SH-SY5Y (cell line): ENCODE results near the gene HRG.

Experiments used
- GATA2 ChIP-seq: IDR thresholded peaks from 2 replicates; pipeline ENCODE4 v1.6.1; 2011; ENCODE audit warnings: mild to moderate bottlenecking, low read depth, low read length
- GATA3 ChIP-seq: IDR thresholded peaks from 2 replicates; pipeline ENCODE4 v1.6.1; 2011; ENCODE audit warnings: low read depth, mild to moderate bottlenecking, low read length, moderate library complexity

Gene HRG

DNA sequence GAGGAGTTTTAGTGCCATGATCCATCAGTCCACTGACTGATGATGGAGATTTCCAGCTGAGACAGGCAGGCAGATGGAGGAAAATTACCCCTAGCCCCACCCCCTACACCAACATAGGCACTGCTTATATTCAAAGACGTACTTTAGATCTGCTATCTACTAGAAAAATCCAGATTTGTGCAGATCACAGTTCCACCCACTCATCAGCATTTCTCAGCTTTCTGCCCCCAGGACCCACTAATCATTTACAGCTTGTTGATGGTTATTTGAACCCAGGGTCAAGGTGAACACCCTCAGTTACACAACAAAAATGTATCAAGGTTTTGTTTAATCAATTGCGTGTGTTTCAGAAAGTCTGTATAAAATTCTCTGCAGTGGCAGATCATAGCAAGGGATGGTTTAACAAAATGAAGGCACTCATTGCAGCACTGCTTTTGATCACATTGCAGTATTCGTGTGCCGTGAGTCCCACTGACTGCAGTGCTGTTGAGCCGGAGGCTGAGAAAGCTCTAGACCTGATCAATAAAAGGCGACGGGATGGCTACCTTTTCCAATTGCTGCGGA is at the start of gene HRG:
Gene HRG, plus strand, starts transcription at position 390 of the 564 bp plus-strand sequence. Its CDS starts 18 bp downstream, at position 408.
- TF ChIP-seq GATA3 (no peak), GATA2 (no peak)

DNA sequence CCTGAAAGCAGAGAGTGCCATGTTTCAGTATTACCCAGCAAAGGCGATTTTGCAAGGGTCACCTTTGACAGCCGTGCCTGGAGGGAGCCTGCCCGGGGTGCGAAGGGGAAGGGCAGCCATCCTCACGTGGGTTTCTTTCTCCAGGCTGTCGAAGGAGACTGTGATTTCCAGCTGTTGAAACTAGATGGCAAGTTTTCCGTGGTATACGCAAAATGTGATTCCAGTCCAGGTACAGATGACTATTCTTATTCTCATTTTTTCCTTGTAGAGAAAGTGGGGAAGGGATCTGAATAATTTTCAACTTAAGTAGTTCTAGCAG is 49.6 kb upstream of the HRG start:
- TF ChIP-seq GATA3, result no peak
- no peak for TF ChIP-seq GATA2

GRCh38 chr3:186617036-186617946 is 48.5 kb upstream of the HRG start:
- TF ChIP-seq GATA3, result no peak
- no peak for TF ChIP-seq GATA2

DNA sequence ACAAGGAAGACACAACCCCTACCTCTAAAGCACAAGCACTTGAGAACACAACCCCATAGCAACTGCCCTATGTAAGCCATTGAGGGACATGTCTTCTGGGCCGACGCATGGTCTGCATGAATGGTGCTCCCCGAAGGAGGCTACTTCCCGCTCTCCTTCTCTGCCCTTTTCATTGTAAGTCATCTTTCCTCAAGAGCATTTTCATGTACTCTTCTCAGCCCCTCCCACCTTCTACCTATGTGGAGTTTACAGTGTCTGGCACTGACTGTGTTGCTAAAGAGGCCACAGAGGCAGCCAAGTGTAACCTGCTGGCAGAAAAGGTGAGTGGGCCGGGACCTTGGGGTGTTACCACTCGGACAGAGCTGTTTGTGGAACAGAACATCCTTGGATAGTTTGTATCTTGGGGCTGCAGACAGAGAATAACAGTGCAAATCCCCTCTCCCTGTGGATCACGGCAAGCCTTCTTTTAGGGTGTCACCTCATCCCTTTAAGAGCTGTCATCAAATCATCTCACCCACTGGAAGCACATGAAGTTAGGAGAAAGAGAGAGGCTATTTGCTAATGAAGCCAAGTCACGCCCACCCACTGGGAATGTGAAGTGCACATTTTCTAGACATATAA is 47.4 kb upstream of the HRG start:
- no peak for TF ChIP-seq GATA2
- no peak for TF ChIP-seq GATA3

DNA sequence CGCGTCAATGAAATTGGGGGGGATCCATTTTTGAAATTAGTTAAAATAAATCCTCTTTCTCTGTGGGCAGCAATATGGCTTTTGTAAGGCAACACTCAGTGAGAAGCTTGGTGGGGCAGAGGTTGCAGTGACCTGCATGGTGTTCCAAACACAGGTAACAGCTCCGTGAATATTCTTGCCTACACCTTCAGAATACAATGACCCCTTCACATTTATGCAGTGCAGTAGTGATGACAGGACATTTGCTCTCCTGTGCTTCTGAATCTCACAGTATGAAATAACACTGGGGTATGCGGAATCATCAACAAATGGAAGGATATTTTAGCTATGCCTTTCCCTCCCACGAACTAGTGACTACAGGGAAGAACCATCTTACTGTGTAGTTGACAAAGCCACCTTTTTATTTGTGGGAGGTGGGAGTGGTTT is 46.0 kb upstream of the HRG start:
- TF ChIP-seq GATA3 (no peak), GATA2 (no peak)

GRCh38 chr3:186620213-186621092 is 45.4 kb upstream of the HRG start:
- TF ChIP-seq GATA3 (no peak), GATA2 (no peak)

- TF ChIP-seq GATA3 (no peak), GATA2 (no peak)
Observed at GRCh38 chr3:186621894-186622650, 43.7 kb upstream of the HRG start.

DNA sequence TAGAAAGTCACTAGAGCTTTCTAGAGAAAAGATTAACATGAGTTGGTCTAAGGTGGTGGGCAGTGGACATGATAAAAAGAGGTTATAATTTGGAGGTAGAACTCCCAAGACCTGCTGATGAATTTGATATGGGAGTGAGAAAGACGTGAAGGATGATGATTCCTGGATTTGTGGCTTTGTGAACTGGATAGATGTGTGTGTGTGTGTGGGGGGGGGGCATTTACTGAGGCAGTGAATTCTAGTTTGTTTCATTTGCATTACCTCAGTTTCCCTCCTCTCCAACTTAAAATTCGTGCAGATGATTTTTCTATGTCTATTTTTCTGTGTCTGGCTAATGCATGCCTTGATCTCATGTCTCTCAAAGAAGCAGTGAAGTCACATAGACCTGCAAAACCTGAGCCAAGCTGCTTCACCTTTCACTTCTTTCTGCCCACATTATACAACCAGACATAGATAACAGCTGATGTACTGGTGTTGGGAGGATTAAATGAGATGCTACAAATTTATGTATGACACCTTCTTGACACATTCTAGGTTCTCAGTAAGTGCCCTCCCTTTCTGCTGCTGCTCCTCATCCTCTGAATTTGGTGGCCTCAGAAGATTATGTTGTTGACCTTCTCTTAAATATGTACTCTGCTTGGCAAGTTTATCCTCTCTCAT is 43.0 kb upstream of the HRG start:
- TF ChIP-seq GATA2, result no peak
- TF ChIP-seq GATA3, result no peak

- TF ChIP-seq GATA3 (no peak), GATA2 (no peak)
Observed at GRCh38 chr3:186624598-186624997, 41.2 kb upstream of the HRG start.

DNA sequence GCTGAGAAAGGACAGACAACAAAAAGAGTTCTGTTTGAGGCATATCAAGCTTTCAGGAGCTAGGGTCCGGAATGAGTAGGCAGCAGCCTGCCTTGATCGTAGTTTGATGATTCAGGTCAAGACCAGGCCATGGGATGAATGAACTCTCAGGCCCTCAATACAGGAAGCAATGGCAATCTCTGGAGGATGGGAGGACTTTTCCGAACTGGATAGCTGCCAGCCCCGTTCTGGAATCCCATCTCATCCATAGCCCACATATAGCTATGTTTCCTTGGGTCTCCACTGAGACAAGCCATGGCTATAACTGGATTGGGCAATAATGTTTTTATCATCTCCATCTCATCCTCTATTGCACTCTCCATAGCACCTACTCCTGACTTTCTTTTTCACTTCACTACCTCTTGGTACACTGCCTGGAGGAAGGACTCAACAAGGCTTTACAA is 40.2 kb upstream of the HRG start:
- TF ChIP-seq GATA3 (no peak), GATA2 (no peak)

- no peak for TF ChIP-seq GATA3
- TF ChIP-seq GATA2, result no peak
Observed at GRCh38 chr3:186626254-186626847, 39.5 kb upstream of the HRG start.

DNA sequence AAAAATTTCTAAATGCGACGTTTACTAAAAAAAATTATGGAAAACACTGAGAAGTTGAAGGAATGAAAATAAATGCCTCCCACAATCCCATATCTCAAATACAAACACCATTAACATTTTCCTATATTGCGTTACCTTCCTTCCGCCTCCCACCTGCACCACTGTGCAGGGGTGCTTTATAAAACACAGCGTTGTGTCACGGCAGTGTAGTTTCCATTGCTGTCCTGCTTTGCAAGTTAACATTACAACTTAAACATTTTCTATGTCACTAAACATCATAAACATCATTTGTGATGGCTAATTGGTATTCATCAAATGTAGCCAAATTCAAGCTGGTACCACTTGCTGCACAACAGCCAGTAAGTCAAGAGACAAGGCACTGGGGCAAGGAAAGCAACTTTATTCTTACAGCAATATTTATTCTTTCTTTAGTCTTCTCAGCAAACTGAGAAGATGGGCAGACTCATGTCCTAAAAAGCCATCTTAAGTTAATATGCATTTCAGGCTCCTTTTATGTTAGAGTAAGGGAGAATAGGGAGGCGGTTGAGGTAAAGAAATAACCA is 37.9 kb upstream of the HRG start:
- no peak for TF ChIP-seq GATA2
- TF ChIP-seq GATA3, result no peak

DNA sequence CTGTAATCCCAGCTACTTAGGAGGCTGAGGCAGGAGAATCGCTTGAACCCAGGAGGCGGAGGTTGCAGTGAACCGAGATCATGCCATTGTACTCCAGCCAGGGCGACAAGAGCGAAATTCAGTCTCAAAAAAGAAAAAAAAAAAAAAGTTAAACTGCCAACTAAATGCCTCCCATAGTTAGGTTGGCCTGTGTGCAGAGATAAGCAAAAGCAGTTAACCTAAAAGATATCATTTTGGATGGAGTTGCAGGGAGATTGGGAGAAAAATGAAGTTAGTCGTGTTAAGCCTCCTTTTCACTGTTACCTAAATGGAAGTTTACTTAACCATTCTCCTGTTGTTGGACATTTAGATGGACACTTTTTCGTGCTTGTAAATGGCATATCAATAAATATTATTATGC is 37.1 kb upstream of the HRG start:
- TF ChIP-seq GATA3, result no peak
- TF ChIP-seq GATA2, result no peak
